Measurements from ENCODE around the gene LIPC. TPM values are rescaled to one million over a fixed set of nuclear protein-coding genes. Genes with fewer than 3 reads are reported as not detected.
A peak's percentile ranks its signal among the peaks of the same experiment; 100 is the strongest.

The LIPC gene
- total and polyA plus RNA-seq, 10 of the 15 experiments (the other 5 are each of a cell fraction or from before 2014, with no cell fraction given): 0.06 to 0.31 (median 0.16) TPM; not detected in 1

- no peak for TF ChIP-seq E2F4 (IDR thresholded peaks at IDR 0.05; ENCODE audit: low read depth, low read length)
- TF ChIP-seq PKNOX1 (IDR thresholded peaks at IDR 0.05): no peak
- TF ChIP-seq ATF3 (IDR thresholded peaks at IDR 0.05; ENCODE audit: borderline replicate concordance, extremely low read depth, low read depth, low read length): no peak
- TF ChIP-seq TCF12 (IDR thresholded peaks at IDR 0.05; ENCODE audit: low read depth, low read length): no peak
- no peak for TF ChIP-seq ZNF207 (IDR thresholded peaks at IDR 0.05; ENCODE audit: borderline replicate concordance)
- no peak for TF ChIP-seq ZNF217 (IDR thresholded peaks at IDR 0.05)
- TF ChIP-seq ATF2 (IDR thresholded peaks at IDR 0.05; ENCODE audit: low read length): no peak
- no peak for TF ChIP-seq ZBTB4 (CRISPR knock-in tag; IDR thresholded peaks at IDR 0.05)
- TF ChIP-seq GATAD2B (conservative IDR thresholded peaks at IDR 0.05; ENCODE audit: low read depth): no peak
- no peak for TF ChIP-seq GABPA (IDR thresholded peaks at IDR 0.05; ENCODE audit: low read depth)
- no peak for TF ChIP-seq E4F1 (IDR thresholded peaks at IDR 0.05; ENCODE audit: borderline replicate concordance, partially characterized antibody)
- peak; percentile 39 for TF ChIP-seq RUNX3 (IDR thresholded peaks at IDR 0.05; ENCODE audit: low read length)
- no peak for TF ChIP-seq SMAD5 (IDR thresholded peaks at IDR 0.05; ENCODE audit: low read depth)
- TF ChIP-seq TBL1XR1 (IDR thresholded peaks at IDR 0.05; ENCODE audit: low read depth, low read length): no peak
- TF ChIP-seq NR2C1 (IDR thresholded peaks at IDR 0.05): no peak
- no peak for TF ChIP-seq CREB1 (IDR thresholded peaks at IDR 0.05; ENCODE audit: low read depth)
- TF ChIP-seq ZNF24 (IDR thresholded peaks at IDR 0.05): no peak
- peak; percentile 91 for TF ChIP-seq PAX8 (IDR thresholded peaks at IDR 0.05)
Observed at GRCh38 chr15:58551084-58551763, 119.4 kb downstream of the LIPC start (continued).

Data from GM12878 (cell line).